Pancreas (tissue), 10 donors: ENCODE results near the gene DHCR24. TPM values are rescaled to one million over a fixed set of nuclear protein-coding genes. Genes with fewer than 3 reads are reported as not detected.

ENCODE experiments used
- ATAC-seq, 4 donors: fragments of 200-7000 bp; cut with Tn5 transposase; one replicate each; pipeline versions ENCODE4 v1.8.0 to v1.9.1; 2020; ENCODE audit warnings: mild to moderate bottlenecking in 4 of 4, moderate library complexity in 4 of 4
- DNase-seq, 6 donors: peaks; one replicate each; pipeline ENCODE4 v3.0.0-alpha.2; 2020
- FAIRE-seq: peaks from 2 replicates; lab custom pipeline; 2012; peaks lifted over from hg19 to GRCh38; lab: Jason Lieb, UNC
- H3K27ac ChIP-seq, 4 donors: fragments of 200-600 bp; sonication (generic); 1 replicate in 3 of 4; 2 replicates in 1 of 4; pipeline versions ENCODE4 v1.5.0 to v1.8.0; 2020
- H3K27me3 ChIP-seq, 4 donors: fragments of 200-600 bp; one replicate each; pipeline ENCODE4 v1.8.0; 2021
- H3K36me3 ChIP-seq, 3 donors: fragments of 200-600 bp; sonication (generic) in 1 of 3; one replicate each; pipeline versions ENCODE4 v1.5.0 to v1.8.0; 2020 to 2021
- H3K4me1 ChIP-seq, 3 donors: fragments of 200-600 bp; one replicate each; pipeline ENCODE4 v1.8.0; 2021
- H3K4me3 ChIP-seq, 4 donors: fragments of 200-600 bp; sonication (generic) in 2 of 4; one replicate each; pipeline versions ENCODE4 v1.5.0 to v1.8.0; 2020 to 2021
- H3K9me3 ChIP-seq, 4 donors: fragments of 200-600 bp; one replicate each; pipeline ENCODE4 v1.8.0; 2021
- CTCF ChIP-seq, 4 donors: fragments of 200-600 bp; sonication (generic) in 3 of 4; IDR thresholded peaks; one replicate each; pipeline versions ENCODE4 v1.5.0 to v1.8.0; 2021; ENCODE audit warnings: antibody characterized with exemption in 4 of 4
- WGBS, 2 donors: extraction: QIAGEN DNeasy Blood & Tissue Kit; methylation state at CpG; one replicate each; pipeline ENCODE4 v1.1.7; 2013; 5-methylcytosine and 5-hydroxymethylcytosine counted together
- intact Hi-C, 3 donors: fragments of 100-400 bp; cut with DNase I; formaldehyde crosslinking; loops; one replicate each; pipeline versions ENCODE4 v1.11.1 to v1.14.2; 2022
- polyA plus RNA-seq, 2 donors: library from polyadenylated mRNA; stranded (reverse); fragments of 200-250 nt; gene quantifications; one replicate each; pipeline ENCODE4 v1.2.3, GENCODE V29; 2013
- total RNA-seq, 6 donors: library from RNA; stranded (reverse); fragmentation: NEBNext Ultra II Directional in 4 of 6; extraction: Animal tissue kit (Norgen Biotek cat#: 25700) in 4 of 6; gene quantifications; one replicate each; pipeline versions ENCODE4 v1.2.1 to v1.2.4, GENCODE V29; 2021 to 2023
- donor health status: healthy with polysubstance abuse.
- donor health status: DM: no; HTN: no; CAD: no; lungs with moderate emphysema.
- donor health status: DM: no; HTN: no; CAD: no.
- donor health status: control.
- donor health status: control.
- donor health status: Bipolar disorder and iron deficiency.
- donor health status: DM: yes; HTN: yes; CAD: no.
- donor health status: DM: no; HTN: no; CAD: no.
- donor health status: DM: no; HTN: no; CAD: no.
- donor health status: DM: yes; HTN: yes; CAD: no.

DHCR24 gene
- total and polyA plus RNA-seq, 8 donors = 10.6 to 64.7 (median 23.6) TPM

DNA sequence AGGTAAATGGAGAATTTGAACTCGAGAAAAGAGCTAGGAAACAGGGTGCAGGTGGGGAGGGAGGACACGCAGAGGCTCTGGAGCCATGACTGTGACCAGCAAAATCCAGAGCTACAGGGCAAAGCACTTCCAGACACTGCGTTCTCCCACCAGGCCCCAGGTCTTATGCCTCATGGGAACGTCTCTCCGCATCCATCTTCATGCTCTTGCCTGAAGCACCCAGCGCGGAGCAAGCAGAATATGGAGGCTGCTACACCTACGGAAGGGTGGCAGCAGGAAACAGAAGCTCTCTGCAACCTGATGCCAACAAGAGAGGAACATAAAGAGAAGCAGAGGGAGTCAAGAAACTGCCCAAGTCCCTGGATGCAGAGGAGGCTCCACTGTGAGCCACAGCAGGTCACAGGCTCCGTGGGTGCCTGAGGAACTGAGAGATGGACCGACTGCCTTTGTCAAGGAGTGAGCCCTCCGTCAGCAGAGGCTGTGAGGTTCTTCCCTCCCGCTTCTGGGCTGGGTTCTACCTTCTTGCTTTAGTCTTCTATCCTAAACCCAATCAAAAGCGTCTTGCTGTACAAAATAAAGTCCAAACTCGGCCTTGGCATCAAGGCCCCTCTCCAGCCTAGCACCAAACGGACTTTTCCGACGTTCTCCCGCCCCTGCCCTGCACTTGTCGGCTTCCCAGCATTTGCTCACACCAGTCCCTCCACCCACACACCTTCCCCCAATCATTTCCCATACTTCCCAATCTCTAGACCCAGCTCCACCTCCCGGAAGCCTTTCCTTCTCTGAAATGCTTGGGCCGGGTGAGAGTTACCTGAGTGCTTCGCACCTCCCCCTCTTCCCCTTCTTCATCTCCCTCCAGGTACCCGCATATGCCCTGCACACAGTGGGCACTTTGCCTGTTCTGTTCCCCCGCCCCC, 930 bp downstream of the DHCR24 start:
- intact Hi-C loops = no loop called here
- no peak for TF ChIP-seq CTCF (IDR thresholded peaks at IDR 0.05)
- peak; percentile 58 to 66 (median 64) for ATAC-seq
- DNase-seq = peak in 4 of 6 donors; percentile 48 to 63 (median 50)
- Histone ChIP-seq H3K9me3 (no peaks in the 10 kb centered on the region), H3K4me3 (peak overlapping the region in 3 of 4 donors; percentile 72 to 93 (median 93)), H3K4me1 (peaks cover 12 to 33% (median 14%) of the 10 kb centered on the region in 3 donors), H3K36me3 (no peaks in the 10 kb centered on the region), H3K27me3 (no peaks in the 10 kb centered on the region), H3K27ac (peak overlapping the region in 2 of 4 donors; percentile 69 to 74)
- no peak for FAIRE-seq
- 41 to 45% methylated on average over 24 of the region's 24 CpGs for whole genome bisulfite sequencing, 2 donors

GRCh38 chr1:54885237-54885679, 1.7 kb downstream of the DHCR24 start:
- no peak for FAIRE-seq
- intact Hi-C loops = no loop called here
- no peaks in the 10 kb centered on the region for H3K9me3 ChIP-seq
- no peak for ATAC-seq
- no peaks in the 10 kb centered on the region for H3K27me3 ChIP-seq
- no peak for TF ChIP-seq CTCF (IDR thresholded peaks at IDR 0.05)
- peak overlapping the region in 1 of 4 donors; percentile 93 for H3K4me3 ChIP-seq
- peak overlapping the region in 2 of 4 donors; percentile 53 to 69 for H3K27ac ChIP-seq
- H3K36me3 ChIP-seq = no peaks in the 10 kb centered on the region
- WGBS, 2 donors = 38 to 39% methylated on average over 4 of the region's 4 CpGs
- DNase-seq = peak in 1 of 6 donors; percentile 16
- peaks cover 12 to 33% (median 14%) of the 10 kb centered on the region in 3 donors for H3K4me1 ChIP-seq

GRCh38 chr1:54884768-54885167, 2.2 kb downstream of the DHCR24 start:
- FAIRE-seq (no peak), DNase-seq (no peak), ATAC-seq (no peak)
- intact Hi-C loops = no loop called here
- Histone ChIP-seq H3K4me1 (peaks cover 12 to 33% (median 14%) of the 10 kb centered on the region in 3 donors), H3K4me3 (no peak overlapping the region), H3K27me3 (no peaks in the 10 kb centered on the region), H3K9me3 (no peaks in the 10 kb centered on the region), H3K36me3 (no peaks in the 10 kb centered on the region), H3K27ac (peak overlapping the region in 2 of 4 donors; percentile 53 to 69)
- TF ChIP-seq CTCF (IDR thresholded peaks at IDR 0.05) = no peak
- 44 to 45% methylated on average over 3 of the region's 3 CpGs for WGBS, 2 donors

DNA sequence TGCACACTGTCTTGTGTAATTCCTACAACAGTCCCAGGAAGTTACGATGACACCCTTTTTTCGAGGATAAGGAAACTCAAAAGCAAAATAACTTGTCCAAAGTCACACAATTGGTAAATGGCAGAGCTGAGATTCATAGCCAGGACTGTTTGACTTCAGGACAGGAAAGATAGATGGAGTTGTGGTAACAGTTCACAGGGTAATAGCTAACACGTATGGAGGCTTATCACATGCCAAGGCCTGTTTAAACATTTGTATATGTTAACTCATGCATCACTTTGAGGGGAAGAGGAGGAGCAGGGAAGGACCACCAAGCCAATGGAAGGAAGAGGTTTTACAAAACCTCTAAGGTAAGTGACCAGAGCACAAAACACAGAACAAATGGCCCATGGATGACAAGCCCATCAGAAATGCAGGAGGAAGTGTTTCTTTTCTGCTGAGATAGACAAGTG, 2.8 kb downstream of the DHCR24 start:
- DNase-seq (no peak), ATAC-seq (no peak), FAIRE-seq (no peak)
- H3K36me3 ChIP-seq = no peaks in the 10 kb centered on the region
- no peaks in the 10 kb centered on the region for H3K9me3 ChIP-seq
- intact Hi-C loops = no loop called here
- H3K4me3 ChIP-seq = no peak overlapping the region
- H3K27me3 ChIP-seq = no peaks in the 10 kb centered on the region
- peaks cover 12 to 33% (median 14%) of the 10 kb centered on the region in 3 donors for H3K4me1 ChIP-seq
- 20 to 25% methylated on average over 3 of the region's 3 CpGs for WGBS, 2 donors
- H3K27ac ChIP-seq = peak overlapping the region in 2 of 4 donors; percentile 53 to 69
- no peak for TF ChIP-seq CTCF (IDR thresholded peaks at IDR 0.05)
